ENCODE measurements around the gene MORC2.

DNA sequence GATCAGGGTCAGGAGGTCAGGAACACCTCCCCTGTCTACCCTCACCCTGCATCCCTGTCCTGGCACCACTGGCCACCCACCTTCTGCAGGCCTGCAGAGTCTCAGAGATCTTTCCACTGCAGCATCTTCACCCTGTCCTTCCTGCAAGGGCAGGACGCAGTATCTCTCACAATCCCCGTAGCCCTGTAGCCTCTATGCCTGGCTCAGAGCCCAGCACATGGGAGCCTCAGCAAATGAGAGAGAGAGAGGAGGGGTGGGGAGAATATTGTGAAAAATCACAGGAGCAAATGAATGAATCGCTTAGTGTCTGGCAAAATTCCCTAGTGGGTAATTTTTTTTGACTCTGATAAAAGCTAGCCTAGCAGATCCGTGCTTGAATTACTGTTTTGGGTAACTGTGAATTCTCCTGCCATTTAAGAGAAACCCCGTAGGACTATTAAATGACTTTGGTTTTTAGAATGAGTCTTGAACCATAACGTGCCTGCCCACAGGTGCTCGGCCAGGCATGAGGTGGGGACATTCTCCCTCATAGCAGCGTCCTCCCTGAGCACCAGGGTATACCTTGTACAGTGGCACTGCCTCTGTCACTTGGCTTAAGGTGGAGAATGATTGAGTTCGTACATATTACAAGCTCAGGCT lies 91.5 kb downstream of the MORC2 start:
- TF ChIP-seq POLR2A (IDR thresholded peaks at IDR 0.05) = no peak
- no peak for TF ChIP-seq CTCF (IDR thresholded peaks at IDR 0.05 in 8 of 11, conservative IDR thresholded peaks at IDR 0.05 in 3 of 11)
